Cerebellar nuclear complex (tissue), 1 donor: ENCODE results near the gene PRR5L.
"Not testable (repeated sequence)": the region's sequence is repeated elsewhere in the genome, so short reads cannot be mapped to it uniquely, and the experiment has no call there.

Experiments
- DNase-seq, 2 experiments: peaks; one replicate each; lab custom pipeline; 2025; lab: John Stamatoyannopoulos, UW

The PRR5L gene

GRCh38 chr11:36459046-36459445 lies 163.0 kb downstream of the PRR5L start:
- DNase-seq: no peak

- no peak for DNase-seq
These were observed 164.1 kb downstream of the PRR5L start for GRCh38 chr11:36460220-36460619.

- no peak for DNase-seq
These were observed 166.2 kb downstream of the PRR5L start for GRCh38 chr11:36462321-36462720.

- DNase-seq: no peak
These were observed 167.7 kb downstream of the PRR5L start for GRCh38 chr11:36463781-36464180.

- DNase-seq: no peak
These were observed 168.6 kb downstream of the PRR5L start for GRCh38 chr11:36464720-36465119.

GRCh38 chr11:36465449-36466163 lies 169.5 kb downstream of the PRR5L start:
- no peak for DNase-seq

- DNase-seq: no peak
These were observed 170.9 kb downstream of the PRR5L start for GRCh38 chr11:36467012-36467411.

GRCh38 chr11:36467916-36468315 lies 171.8 kb downstream of the PRR5L start:
- DNase-seq: no peak

- no peak for DNase-seq
These were observed 173.0 kb downstream of the PRR5L start for GRCh38 chr11:36469063-36469462.

- no peak for DNase-seq
These were observed 174.1 kb downstream of the PRR5L start for GRCh38 chr11:36469881-36470802.

GRCh38 chr11:36471577-36471976 lies 175.5 kb downstream of the PRR5L start:
- DNase-seq: no peak

GRCh38 chr11:36475192-36475591 lies 179.1 kb downstream of the PRR5L start:
- no peak for DNase-seq

- no peak for DNase-seq
These were observed 182.7 kb downstream of the PRR5L start for GRCh38 chr11:36478700-36479329.

GRCh38 chr11:36480833-36481232 lies 184.7 kb downstream of the PRR5L start:
- no peak for DNase-seq

- DNase-seq: not testable (repeated sequence)
These were observed 187.0 kb downstream of the PRR5L start for GRCh38 chr11:36483042-36483441.

- DNase-seq: no peak
These were observed 189.4 kb downstream of the PRR5L start for GRCh38 chr11:36485298-36486002.

GRCh38 chr11:36487619-36488018 lies 191.5 kb downstream of the PRR5L start:
- DNase-seq: no peak

- no peak for DNase-seq
These were observed 192.0 kb downstream of the PRR5L start for GRCh38 chr11:36488096-36488495.

- DNase-seq: no peak
These were observed 194.1 kb downstream of the PRR5L start for GRCh38 chr11:36490026-36490806.

GRCh38 chr11:36492724-36493304 lies 196.7 kb downstream of the PRR5L start:
- DNase-seq: no peak

GRCh38 chr11:36493332-36493731 lies 197.2 kb downstream of the PRR5L start:
- no peak for DNase-seq
